MM.1S (cell line): ENCODE results near the gene RHBG.

Experiments
- CTCF ChIP-seq: fragments of 300-600 bp; sonication (generic); IDR thresholded peaks from 2 replicates; pipeline ENCODE4 v1.5.1; 2016; ENCODE audit warnings: antibody characterized with exemption, low read length, mixed read lengths
- EZH2 ChIP-seq: fragments of 300-600 bp; sonication (generic); optimal IDR thresholded peaks from 2 replicates; pipeline ENCODE3; 2017; ENCODE audit warnings: low read depth, mild to moderate bottlenecking, antibody characterized with exemption, low read length, mixed read lengths

- TF ChIP-seq CTCF: no peak
- TF ChIP-seq EZH2: no peak
These were observed 12.6 kb upstream of the RHBG start for GRCh38 chr1:156356262-156356874.
